Activated CD4-positive, alpha-beta memory T cell treated with anti-CD3 and anti-CD28 coated beads, Interleukin-2, amount 10 ng/mL, durations not matched to agents 7 days and 5 days (primary cell): Measurements from ENCODE around the gene ACTA2. TPM values are rescaled to one million over a fixed set of nuclear protein-coding genes. Genes with fewer than 3 reads are reported as not detected.
"Not testable (repeated sequence)": the region's sequence is repeated elsewhere in the genome, so short reads cannot be mapped to it uniquely, and the experiment has no call there.

Experiments used
- CTCF ChIA-PET: fragments of 350-600 bp; sonication (Branson Sonifier 250); formaldehyde crosslinking; loops from one replicate; lab custom pipeline; 2021; ENCODE audit warnings: antibody characterized with exemption, inconsistent platforms; lab: Charles Lee
- POLR2A ChIA-PET: fragments of 350-600 bp; sonication (Branson Sonifier 250); formaldehyde crosslinking; loops from one replicate; lab custom pipeline; 2021; ENCODE audit warnings: antibody characterized with exemption; lab: Charles Lee
- DNase-seq: peaks from one replicate; pipeline ENCODE4 v3.0.0-alpha.2; 2020
- H3K27ac Mint-ChIP-seq: one replicate; pipeline ENCODE4 v1.8.0; 2021; ENCODE audit warnings: mild to moderate bottlenecking, mixed read lengths
- H3K27me3 Mint-ChIP-seq: one replicate; pipeline ENCODE4 v1.8.0; 2021; ENCODE audit warnings: mixed read lengths
- H3K36me3 Mint-ChIP-seq: one replicate; pipeline ENCODE4 v1.8.0; 2021; ENCODE audit warnings: low read depth, mixed read lengths
- H3K4me1 Mint-ChIP-seq: one replicate; pipeline ENCODE4 v1.8.0; 2021; ENCODE audit warnings: mixed read lengths
- H3K4me3 Mint-ChIP-seq: one replicate; pipeline ENCODE4 v1.8.0; 2021; ENCODE audit warnings: mild to moderate bottlenecking, mixed read lengths
- H3K9me3 Mint-ChIP-seq: one replicate; pipeline ENCODE4 v1.8.0; 2021; ENCODE audit warnings: mixed read lengths
- total RNA-seq, 2 experiments: library from RNA; stranded (reverse); gene quantifications; one replicate each; pipeline ENCODE4 v1.2.3, GENCODE V29; 2021

The ACTA2 gene
- total RNA-seq, 2 experiments from 2014 or later = 14.7 to 15.5 TPM

DNA sequence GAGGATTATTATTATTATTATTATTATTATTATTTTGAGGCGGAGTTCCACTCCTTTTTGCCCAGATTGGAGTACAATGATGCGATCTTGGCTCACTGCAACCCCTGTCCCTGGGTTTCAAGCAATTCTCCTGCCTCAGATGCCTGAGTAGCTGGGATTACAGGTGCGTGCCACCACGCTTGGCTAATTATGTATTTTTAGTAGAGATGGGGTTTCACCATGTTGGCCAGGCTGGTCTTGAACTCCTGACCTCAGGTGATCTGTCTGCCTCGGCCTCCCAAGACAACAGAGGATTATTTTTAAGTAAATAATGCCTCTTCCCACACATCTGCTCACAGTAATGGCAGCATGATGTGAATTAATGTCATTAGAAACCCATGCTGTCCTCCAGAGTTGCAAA, 20.5 kb downstream of the ACTA2 start:
- not testable (repeated sequence) for H3K27ac Mint-ChIP-seq, H3K4me3 Mint-ChIP-seq, DNase-seq, H3K27me3 Mint-ChIP-seq, H3K9me3 Mint-ChIP-seq
- peaks cover 38% of the 10 kb centered on the region for H3K36me3 Mint-ChIP-seq
- peaks cover 21% of the 10 kb centered on the region for H3K4me1 Mint-ChIP-seq
- CTCF ChIA-PET = interaction anchor here (0.5 to 7.4 kb wide), 32 partner anchors 8 to 1144 kb away, joined by 3 to 211 read pairs (median 6); partner anchors contain the start of genes CH25H, FAS and STAMBPL1
- POLR2A ChIA-PET = interaction anchor here (0.7 to 4.6 kb wide), 5 partner anchors 47 to 101 kb away, joined by 3 to 29 read pairs (median 3); no protein-coding TSS in a partner anchor

- Mint-ChIP-seq H3K27ac (no peak overlapping the region), H3K27me3 (no peaks in the 10 kb centered on the region), H3K4me3 (no peak overlapping the region), H3K4me1 (peaks cover 19% of the 10 kb centered on the region), H3K9me3 (no peaks in the 10 kb centered on the region), H3K36me3 (peaks cover 41% of the 10 kb centered on the region)
- DNase-seq = no peak
- ChIA-PET POLR2A (interaction anchor here (1.8 to 4.6 kb wide), 2 partner anchors 50 to 96 kb away, joined by 6 to 29 read pairs; no protein-coding TSS in a partner anchor), CTCF (interaction anchor here (0.7 to 7.4 kb wide), 18 partner anchors 8 to 1143 kb away, joined by 3 to 211 read pairs (median 6); partner anchors contain the start of genes ACTA2, CH25H, FAS and STAMBPL1)
Measured at GRCh38 chr10:88931548-88931947, 21.0 kb downstream of the ACTA2 start.

- ChIA-PET POLR2A (no interaction called here), CTCF (interaction anchor here (1.2 to 7.4 kb wide), 2 partner anchors 90 to 286 kb away, joined by 3 to 211 read pairs; no protein-coding TSS in a partner anchor)
- Mint-ChIP-seq H3K4me3 (no peak overlapping the region), H3K27me3 (no peaks in the 10 kb centered on the region), H3K27ac (no peak overlapping the region), H3K36me3 (peaks cover 53% of the 10 kb centered on the region), H3K4me1 (peaks cover 7% of the 10 kb centered on the region), H3K9me3 (no peaks in the 10 kb centered on the region)
- DNase-seq = no peak
Measured at GRCh38 chr10:88928254-88928653, 24.3 kb downstream of the ACTA2 start.

DNA sequence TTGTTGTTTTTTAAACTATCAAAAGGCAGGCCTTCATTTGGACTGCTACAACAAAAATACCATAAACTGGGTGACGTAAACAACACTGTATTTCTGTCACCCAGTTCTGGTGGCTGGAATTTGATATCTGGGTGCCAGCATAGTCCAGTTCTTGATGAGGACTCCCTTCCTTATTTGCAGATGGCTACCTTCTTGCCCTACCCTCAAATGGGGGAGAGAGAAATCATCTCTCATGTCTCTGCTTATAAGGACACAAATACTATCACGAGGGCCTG, 25.2 kb downstream of the ACTA2 start:
- Mint-ChIP-seq H3K9me3 (no peaks in the 10 kb centered on the region), H3K27me3 (no peaks in the 10 kb centered on the region), H3K4me1 (peaks cover 2% of the 10 kb centered on the region), H3K36me3 (peaks cover 58% of the 10 kb centered on the region), H3K27ac (no peak overlapping the region), H3K4me3 (no peak overlapping the region)
- POLR2A ChIA-PET = no interaction called here
- CTCF ChIA-PET = interaction anchor here (1.2 to 1.7 kb wide), 2 partner anchors 91 to 287 kb away, joined by 3 to 4 read pairs; no protein-coding TSS in a partner anchor
- no peak for DNase-seq

DNA sequence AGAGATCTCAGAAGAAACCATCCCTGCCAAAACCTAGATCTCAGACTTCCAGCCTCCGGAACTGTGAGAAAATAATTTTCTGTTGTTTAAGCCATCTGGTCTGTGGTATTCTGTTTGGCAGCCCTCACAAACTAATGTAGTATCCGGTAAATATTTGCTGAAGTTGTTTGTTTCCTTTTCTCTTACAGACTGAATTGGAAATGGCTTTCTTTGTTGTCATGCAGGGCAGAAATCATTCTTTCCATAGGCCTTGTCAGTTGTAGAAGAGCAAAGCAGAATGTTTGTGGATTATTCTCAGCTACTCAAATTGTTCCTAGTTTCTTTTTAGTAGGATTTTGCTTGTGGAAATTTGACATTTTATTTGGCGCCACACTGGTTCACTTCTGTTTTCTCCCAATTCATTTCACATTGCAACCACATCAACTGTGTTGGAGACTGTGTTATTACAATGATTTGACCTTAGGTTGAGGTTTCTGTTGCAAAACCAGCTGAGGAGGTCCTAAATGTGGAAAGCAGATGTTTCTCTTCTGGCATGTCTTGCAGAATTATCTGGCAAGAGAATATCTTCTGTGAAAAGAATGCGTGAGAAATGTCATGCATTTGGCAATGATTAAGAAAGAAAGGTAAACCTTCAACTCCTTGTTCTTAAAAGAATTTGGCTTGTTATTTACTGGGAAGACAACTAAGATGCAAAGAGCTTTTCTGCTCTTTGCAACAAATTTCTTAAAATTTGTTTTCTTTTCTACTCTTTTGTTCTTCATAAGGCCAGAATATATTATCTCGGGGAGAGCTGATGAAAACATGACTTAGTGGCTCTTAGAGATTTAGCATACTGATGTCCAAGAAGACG, 25.8 kb downstream of the ACTA2 start:
- ChIA-PET CTCF (interaction anchor here (1.2 to 2.4 kb wide), 3 partner anchors 8 to 287 kb away, joined by 3 to 9 read pairs (median 4); no protein-coding TSS in a partner anchor), POLR2A (no interaction called here)
- H3K27me3 Mint-ChIP-seq = no peaks in the 10 kb centered on the region
- H3K9me3 Mint-ChIP-seq = no peaks in the 10 kb centered on the region
- peaks cover 63% of the 10 kb centered on the region for H3K36me3 Mint-ChIP-seq
- H3K4me3 Mint-ChIP-seq = no peak overlapping the region
- H3K4me1 Mint-ChIP-seq = no peaks in the 10 kb centered on the region
- DNase-seq = no peak
- no peak overlapping the region for H3K27ac Mint-ChIP-seq

GRCh38 chr10:88923520-88923919, 29.1 kb downstream of the ACTA2 start:
- Mint-ChIP-seq H3K4me3 (no peak overlapping the region), H3K27me3 (no peaks in the 10 kb centered on the region), H3K9me3 (no peaks in the 10 kb centered on the region), H3K36me3 (peaks cover 73% of the 10 kb centered on the region), H3K4me1 (no peaks in the 10 kb centered on the region), H3K27ac (no peak overlapping the region)
- ChIA-PET POLR2A (no interaction called here), CTCF (interaction anchor here (1.0 to 1.6 kb wide), 3 partner anchors 8 to 29 kb away, joined by 3 to 10 read pairs (median 7); no protein-coding TSS in a partner anchor)
- DNase-seq = no peak

GRCh38 chr10:88922041-88922440, 30.5 kb downstream of the ACTA2 start:
- no peaks in the 10 kb centered on the region for H3K27me3 Mint-ChIP-seq
- no peak overlapping the region for H3K27ac Mint-ChIP-seq
- ChIA-PET POLR2A (no interaction called here), CTCF (interaction anchor here (1.6 to 3.2 kb wide), 2 partner anchors 12 to 86 kb away, joined by 6 to 18 read pairs; no protein-coding TSS in a partner anchor)
- no peaks in the 10 kb centered on the region for H3K4me1 Mint-ChIP-seq
- DNase-seq = no peak
- peaks cover 74% of the 10 kb centered on the region for H3K36me3 Mint-ChIP-seq
- no peaks in the 10 kb centered on the region for H3K9me3 Mint-ChIP-seq
- no peak overlapping the region for H3K4me3 Mint-ChIP-seq

- CTCF ChIA-PET = interaction anchor here (1.6 to 3.2 kb wide), 2 partner anchors 13 to 85 kb away, joined by 6 to 18 read pairs; no protein-coding TSS in a partner anchor
- no peak overlapping the region for H3K27ac Mint-ChIP-seq
- peaks cover 72% of the 10 kb centered on the region for H3K36me3 Mint-ChIP-seq
- no peak for DNase-seq
- POLR2A ChIA-PET = no interaction called here
- H3K4me3 Mint-ChIP-seq = no peak overlapping the region
- H3K4me1 Mint-ChIP-seq = no peaks in the 10 kb centered on the region
- no peaks in the 10 kb centered on the region for H3K9me3 Mint-ChIP-seq
- no peaks in the 10 kb centered on the region for H3K27me3 Mint-ChIP-seq
Measured at GRCh38 chr10:88920986-88921593, 31.5 kb downstream of the ACTA2 start.

- H3K27ac Mint-ChIP-seq = no peak overlapping the region
- peaks cover 78% of the 10 kb centered on the region for H3K36me3 Mint-ChIP-seq
- no peak overlapping the region for H3K4me3 Mint-ChIP-seq
- ChIA-PET POLR2A (no interaction called here), CTCF (interaction anchor here (1.5 to 3.2 kb wide), 3 partner anchors 14 to 85 kb away, joined by 6 to 18 read pairs (median 6); no protein-coding TSS in a partner anchor)
- no peak for DNase-seq
- H3K9me3 Mint-ChIP-seq = no peaks in the 10 kb centered on the region
- no peaks in the 10 kb centered on the region for H3K27me3 Mint-ChIP-seq
- H3K4me1 Mint-ChIP-seq = no peaks in the 10 kb centered on the region
Measured at GRCh38 chr10:88920198-88920597, 32.4 kb downstream of the ACTA2 start.

DNA sequence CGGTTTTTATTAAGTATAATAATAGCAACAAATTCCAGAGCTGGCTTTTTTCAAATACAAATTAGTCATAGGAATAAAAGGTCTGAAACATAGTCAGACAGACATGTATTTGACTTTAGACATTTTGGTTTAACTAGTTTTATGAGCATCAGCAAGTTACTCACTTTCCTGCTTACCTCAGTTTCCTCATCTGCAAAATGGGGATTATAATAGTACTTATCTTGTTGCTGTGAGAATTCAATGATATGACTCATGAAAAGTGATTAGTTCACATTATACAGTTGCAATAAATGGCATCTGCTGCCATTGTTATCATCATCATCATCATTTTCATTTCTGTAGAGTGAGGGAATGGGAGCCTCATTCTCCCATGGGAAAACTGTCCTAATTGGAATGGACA, 33.5 kb downstream of the ACTA2 start:
- Mint-ChIP-seq H3K4me1 (no peaks in the 10 kb centered on the region), H3K36me3 (peaks cover 73% of the 10 kb centered on the region), H3K27ac (no peak overlapping the region), H3K4me3 (no peak overlapping the region), H3K9me3 (no peaks in the 10 kb centered on the region), H3K27me3 (no peaks in the 10 kb centered on the region)
- POLR2A ChIA-PET = no interaction called here
- CTCF ChIA-PET = interaction anchor here (1.2 to 3.2 kb wide), 3 partner anchors 15 to 84 kb away, joined by 5 to 18 read pairs (median 6); no protein-coding TSS in a partner anchor
- DNase-seq = no peak

GRCh38 chr10:88918191-88918905, 34.2 kb downstream of the ACTA2 start:
- Mint-ChIP-seq H3K27me3 (no peaks in the 10 kb centered on the region), H3K36me3 (peaks cover 70% of the 10 kb centered on the region), H3K9me3 (no peaks in the 10 kb centered on the region), H3K27ac (no peak overlapping the region), H3K4me1 (no peaks in the 10 kb centered on the region), H3K4me3 (no peak overlapping the region)
- ChIA-PET POLR2A (no interaction called here), CTCF (interaction anchor here (0.7 to 1.2 kb wide), 2 partner anchors 16 to 126 kb away, joined by 3 to 5 read pairs; no protein-coding TSS in a partner anchor)
- no peak for DNase-seq

- CTCF ChIA-PET = interaction anchor here (1.4 kb wide), 1 partner anchor 18 kb away, joined by 3 read pairs; no protein-coding TSS in a partner anchor
- DNase-seq = no peak
- no peak overlapping the region for H3K4me3 Mint-ChIP-seq
- H3K36me3 Mint-ChIP-seq = peaks cover 71% of the 10 kb centered on the region
- no peaks in the 10 kb centered on the region for H3K9me3 Mint-ChIP-seq
- no peaks in the 10 kb centered on the region for H3K4me1 Mint-ChIP-seq
- POLR2A ChIA-PET = interaction anchor here (1.7 kb wide), 1 partner anchor 81 kb away, joined by 5 read pairs; no protein-coding TSS in a partner anchor
- no peak overlapping the region for H3K27ac Mint-ChIP-seq
- H3K27me3 Mint-ChIP-seq = no peaks in the 10 kb centered on the region
Measured at GRCh38 chr10:88916986-88917385, 35.6 kb downstream of the ACTA2 start.
